Measurements from ENCODE around the gene DOCK10.

DNA sequence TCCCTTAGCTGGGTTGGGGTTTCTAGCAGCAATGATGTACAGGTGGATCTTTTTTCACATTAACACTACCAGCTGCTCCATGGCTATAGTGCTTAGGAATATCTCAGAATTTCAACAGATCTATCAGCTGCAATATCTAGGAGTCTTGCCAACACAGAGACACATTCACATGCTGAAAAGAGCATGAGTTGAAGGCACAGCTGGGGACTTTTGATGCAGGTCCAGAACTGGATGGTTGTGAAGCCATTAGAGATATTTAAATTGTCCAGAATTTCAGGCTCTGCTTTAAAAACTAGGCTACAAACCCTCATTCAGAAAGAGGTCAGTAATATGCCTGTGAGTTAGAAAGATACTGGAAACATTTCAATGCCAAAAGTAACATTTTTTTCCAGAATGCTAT is 203.9 kb downstream of the DOCK10 start:
- no peak for TF ChIP-seq CTCF (IDR thresholded peaks at IDR 0.05)
- TF ChIP-seq POLR2A (IDR thresholded peaks at IDR 0.05) = no peak
